HEK293 (cell line): Measurements from ENCODE around the gene ISYNA1.
A peak's percentile ranks its signal among the peaks of the same experiment; 100 is the strongest.

Experiments used
- CTCF ChIA-PET: fragments of 350-600 bp; formaldehyde crosslinking; extraction: SDS; loops from one replicate; lab custom pipeline; 2021; ENCODE audit warnings: antibody characterized with exemption; lab: Yijun Ruan, JAX
- POLR2A ChIA-PET: fragments of 300-600 bp; formaldehyde crosslinking; extraction: SDS; loops from one replicate; lab custom pipeline; 2020; ENCODE audit warnings: antibody characterized with exemption, inconsistent platforms; lab: Yijun Ruan, JAX
- H3K27ac ChIP-seq: fragments of 200-500 bp; sonication (Bioruptor generic); 2 replicates; pipeline ENCODE4 v1.5.1; 2014; ENCODE audit warnings: low read depth, low read length, control low read depth, inconsistent platforms; ENCODE audit errors: extremely low read depth
- H3K36me3 ChIP-seq, 2 experiments: fragments of 200-500 bp in 1 of 2; sonication (Bioruptor generic) in 1 of 2; 1 replicate in 1 of 2; 2 replicates in 1 of 2; pipeline ENCODE4 v1.5.1; 2014 to 2017; ENCODE audit warnings: inconsistent platforms in 2 of 2, low read length in 2 of 2; ENCODE audit not compliant: control insufficient read depth in 2 of 2, insufficient read depth in 1 of 2
- H3K4me1 ChIP-seq: fragments of 200-500 bp; sonication (Bioruptor generic); 2 replicates; pipeline ENCODE4 v1.5.1; 2014; ENCODE audit warnings: mild to moderate bottlenecking, low read length, inconsistent platforms; ENCODE audit not compliant: control insufficient read depth, insufficient read depth
- H3K4me3 ChIP-seq: 2 replicates; pipeline ENCODE4 v1.5.1; 2011; ENCODE audit warnings: low read depth, mild to moderate bottlenecking, control low read depth, low read length, moderate library complexity
- H3K9me3 ChIP-seq: fragments of 200-500 bp; sonication (Bioruptor generic); 2 replicates; pipeline ENCODE4 v1.5.1; 2014; ENCODE audit warnings: low read depth, low read length, inconsistent platforms; ENCODE audit not compliant: control insufficient read depth, insufficient read depth
- PBX3 ChIP-seq: sonication (generic); formaldehyde crosslinking; IDR thresholded peaks from 2 replicates; pipeline ENCODE4 v1.8.1; 2022; ENCODE audit warnings: mild to moderate bottlenecking, moderate library complexity, missing genetic modification reagents
- PRDM10 ChIP-seq: fragments of 450-650 bp; formaldehyde crosslinking; IDR thresholded peaks from 2 replicates; pipeline ENCODE4 v1.5.1; 2016; ENCODE audit warnings: missing biosample characterization, missing genetic modification characterization
- ZBTB20 ChIP-seq: fragments of 450-650 bp; formaldehyde crosslinking; IDR thresholded peaks from 2 replicates; pipeline ENCODE4 v1.5.1; 2016; ENCODE audit warnings: missing biosample characterization, missing genetic modification characterization
- ZBTB48 ChIP-seq: fragments of 450-650 bp; formaldehyde crosslinking; IDR thresholded peaks from 2 replicates; pipeline ENCODE4 v1.5.1; 2016; ENCODE audit warnings: missing biosample characterization, missing genetic modification characterization
- ZFP3 ChIP-seq: fragments of 450-650 bp; formaldehyde crosslinking; IDR thresholded peaks from 2 replicates; pipeline ENCODE4 v1.5.1; 2016; ENCODE audit warnings: low read depth, missing biosample characterization, missing genetic modification characterization
- ZNF121 ChIP-seq: fragments of 450-650 bp; formaldehyde crosslinking; IDR thresholded peaks from 2 replicates; pipeline ENCODE4 v1.5.1; 2016; ENCODE audit warnings: missing biosample characterization, missing genetic modification characterization
- ZNF138 ChIP-seq: fragments of 450-650 bp; formaldehyde crosslinking; IDR thresholded peaks from 2 replicates; pipeline ENCODE4 v1.5.1; 2016; ENCODE audit warnings: missing biosample characterization, missing genetic modification characterization, borderline replicate concordance
- ZNF140 ChIP-seq: fragments of 450-650 bp; formaldehyde crosslinking; IDR thresholded peaks from 2 replicates; pipeline ENCODE4 v1.5.1; 2016; ENCODE audit warnings: missing biosample characterization, missing genetic modification characterization
- ZNF174 ChIP-seq: fragments of 450-650 bp; formaldehyde crosslinking; IDR thresholded peaks from 2 replicates; pipeline ENCODE4 v1.5.0; 2017; ENCODE audit warnings: missing biosample characterization, mild to moderate bottlenecking, missing genetic modification characterization
- ZNF18 ChIP-seq: fragments of 450-650 bp; formaldehyde crosslinking; IDR thresholded peaks from 2 replicates; pipeline ENCODE4 v1.5.1; 2016; ENCODE audit warnings: missing biosample characterization, missing genetic modification characterization
- ZNF202 ChIP-seq: fragments of 450-650 bp; formaldehyde crosslinking; IDR thresholded peaks from 2 replicates; pipeline ENCODE4 v1.5.1; 2016; ENCODE audit warnings: missing biosample characterization, missing genetic modification characterization, borderline replicate concordance
- ZNF24 ChIP-seq: fragments of 450-650 bp; formaldehyde crosslinking; IDR thresholded peaks from 2 replicates; pipeline ENCODE4 v1.5.1; 2016; ENCODE audit warnings: missing biosample characterization, missing genetic modification characterization
- ZNF266 ChIP-seq: fragments of 450-650 bp; formaldehyde crosslinking; IDR thresholded peaks from 2 replicates; pipeline ENCODE4 v1.5.1; 2016; ENCODE audit warnings: missing biosample characterization, missing genetic modification characterization, low read depth
- ZNF302 ChIP-seq: fragments of 450-650 bp; formaldehyde crosslinking; IDR thresholded peaks from 2 replicates; pipeline ENCODE4 v1.5.1; 2016; ENCODE audit warnings: missing biosample characterization, missing genetic modification characterization, low read depth
- ZNF335 ChIP-seq: fragments of 450-650 bp; formaldehyde crosslinking; conservative IDR thresholded peaks from 2 replicates; pipeline ENCODE4 v1.5.1; 2016; ENCODE audit warnings: missing biosample characterization, missing genetic modification characterization
- ZNF37A ChIP-seq: fragments of 450-650 bp; IDR thresholded peaks from 2 replicates; pipeline ENCODE4 v1.5.1; 2018; ENCODE audit warnings: missing biosample characterization, missing genetic modification characterization
- ZNF510 ChIP-seq: fragments of 450-650 bp; formaldehyde crosslinking; IDR thresholded peaks from 2 replicates; pipeline ENCODE4 v1.5.1; 2018; ENCODE audit warnings: mild to moderate bottlenecking, missing genetic modification characterization, missing biosample characterization; ENCODE audit not compliant: insufficient replicate concordance
- ZNF580 ChIP-seq: fragments of 450-650 bp; formaldehyde crosslinking; IDR thresholded peaks from 2 replicates; pipeline ENCODE4 v1.5.1; 2016; ENCODE audit warnings: missing biosample characterization, missing genetic modification characterization
- ZNF624 ChIP-seq: fragments of 450-650 bp; formaldehyde crosslinking; IDR thresholded peaks from 2 replicates; pipeline ENCODE4 v1.5.1; 2017; ENCODE audit warnings: missing biosample characterization, missing genetic modification characterization
- ZNF791 ChIP-seq: fragments of 450-650 bp; formaldehyde crosslinking; IDR thresholded peaks from 2 replicates; pipeline ENCODE4 v1.5.1; 2016; ENCODE audit warnings: missing biosample characterization, missing genetic modification characterization
- TF ChIP-seq, protein P1 (sequence below): fragments of 450-650 bp; formaldehyde crosslinking; IDR thresholded peaks from 2 replicates; pipeline ENCODE4 v1.5.1; 2016; ENCODE audit warnings: missing biosample characterization, missing genetic modification characterization

ISYNA1 gene

GRCh38 chr19:18385675-18386542 is 52.0 kb downstream of the ISYNA1 start, which contains the start of gene GDF15 (continued):
- TF ChIP-seq ZNF121 (tag by site-specific recombination) (no peak), ZNF335 (tag by site-specific recombination) (peak; percentile 27; the same call in 1 of the 2 replicates), ZNF510 (tag by site-specific recombination) (no peak), ZBTB48 (no peak), ZNF37A (no peak), PRDM10 (tag by site-specific recombination) (0 out of 2 replicates have a peak, but pooled peaks have one; percentile 8), ZNF202 (tag by site-specific recombination) (no peak)
- TF ChIP-seq, protein P1, sequence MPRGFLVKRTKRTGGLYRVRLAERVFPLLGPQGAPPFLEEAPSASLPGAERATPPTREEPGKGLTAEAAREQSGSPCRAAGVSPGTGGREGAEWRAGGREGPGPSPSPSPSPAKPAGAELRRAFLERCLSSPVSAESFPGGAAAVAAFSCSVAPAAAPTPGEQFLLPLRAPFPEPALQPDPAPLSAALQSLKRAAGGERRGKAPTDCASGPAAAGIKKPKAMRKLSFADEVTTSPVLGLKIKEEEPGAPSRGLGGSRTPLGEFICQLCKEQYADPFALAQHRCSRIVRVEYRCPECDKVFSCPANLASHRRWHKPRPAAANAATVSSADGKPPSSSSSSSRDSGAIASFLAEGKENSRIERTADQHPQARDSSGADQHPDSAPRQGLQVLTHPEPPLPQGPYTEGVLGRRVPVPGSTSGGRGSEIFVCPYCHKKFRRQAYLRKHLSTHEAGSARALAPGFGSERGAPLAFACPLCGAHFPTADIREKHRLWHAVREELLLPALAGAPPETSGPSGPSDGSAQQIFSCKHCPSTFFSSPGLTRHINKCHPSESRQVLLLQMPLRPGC (tag by site-specific recombination) = no peak

DNA sequence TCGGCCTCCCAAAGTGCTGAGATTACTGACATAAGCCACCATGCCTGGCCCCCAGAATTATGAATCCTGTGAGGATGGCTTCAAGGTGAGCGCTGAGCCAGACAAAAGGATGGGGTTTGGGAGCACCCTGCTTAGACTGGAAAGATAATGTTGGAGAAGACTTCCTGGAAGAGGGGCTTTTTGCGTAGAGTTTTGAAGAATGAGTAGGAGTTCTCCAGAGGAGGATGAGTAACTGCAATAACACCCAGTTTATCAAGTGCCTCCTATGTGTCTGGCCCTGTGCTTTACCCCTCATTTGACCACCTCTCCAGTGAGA is 52.6 kb downstream of the ISYNA1 start:
- no peak overlapping the region for H3K27ac ChIP-seq
- no peaks in the 10 kb centered on the region for H3K9me3 ChIP-seq
- CTCF ChIA-PET = interaction anchor here (0.5 to 5.6 kb wide), 12 partner anchors 15 to 676 kb away, joined by 3 to 68 read pairs (median 4); partner anchors contain the start of genes LRRC25 and SSBP4
- POLR2A ChIA-PET = no interaction called here
- H3K4me3 ChIP-seq = no peak overlapping the region
- H3K36me3 ChIP-seq = no peaks in the 10 kb centered on the region
- TF ChIP-seq ZNF580 (tag by site-specific recombination) = no peak
- peak; percentile 96 for TF ChIP-seq ZFP3
- TF ChIP-seq, all 188 proteins: peak for 1
- H3K4me1 ChIP-seq = no peaks in the 10 kb centered on the region

GRCh38 chr19:18384775-18385174 is 53.2 kb downstream of the ISYNA1 start:
- Histone ChIP-seq H3K36me3 (no peaks in the 10 kb centered on the region), H3K9me3 (no peaks in the 10 kb centered on the region), H3K4me1 (no peaks in the 10 kb centered on the region), H3K4me3 (no peak overlapping the region), H3K27ac (no peak overlapping the region)
- TF ChIP-seq PBX3 (no peak), ZNF791 (tag by site-specific recombination) (no peak), ZBTB20 (tag by site-specific recombination) (no peak), ZNF138 (tag by site-specific recombination) (no peak), ZNF140 (tag by site-specific recombination) (no peak), ZNF302 (tag by site-specific recombination) (no peak), ZNF624 (tag by site-specific recombination) (no peak), ZNF266 (tag by site-specific recombination) (no peak), ZNF24 (no peak), ZNF18 (tag by site-specific recombination) (no peak), ZNF174 (tag by site-specific recombination) (no peak)
- TF ChIP-seq, protein P1 (tag by site-specific recombination) = no peak
- CTCF ChIA-PET = interaction anchor here (4.8 kb wide), 1 partner anchor 26 kb away, joined by 44 read pairs; no protein-coding TSS in a partner anchor
- POLR2A ChIA-PET = no interaction called here
